UCSD-AML1 (cell line): Measurements from ENCODE around the gene ASPN.
"Not testable (repeated sequence)": the region's sequence is repeated elsewhere in the genome, so short reads cannot be mapped to it uniquely, and the experiment has no call there.

Experiments used
- DNase-seq: peaks from one replicate; lab custom pipeline; 2025; ENCODE audit not compliant: unreplicated experiment; lab: John Stamatoyannopoulos, UW

The ASPN gene

DNA sequence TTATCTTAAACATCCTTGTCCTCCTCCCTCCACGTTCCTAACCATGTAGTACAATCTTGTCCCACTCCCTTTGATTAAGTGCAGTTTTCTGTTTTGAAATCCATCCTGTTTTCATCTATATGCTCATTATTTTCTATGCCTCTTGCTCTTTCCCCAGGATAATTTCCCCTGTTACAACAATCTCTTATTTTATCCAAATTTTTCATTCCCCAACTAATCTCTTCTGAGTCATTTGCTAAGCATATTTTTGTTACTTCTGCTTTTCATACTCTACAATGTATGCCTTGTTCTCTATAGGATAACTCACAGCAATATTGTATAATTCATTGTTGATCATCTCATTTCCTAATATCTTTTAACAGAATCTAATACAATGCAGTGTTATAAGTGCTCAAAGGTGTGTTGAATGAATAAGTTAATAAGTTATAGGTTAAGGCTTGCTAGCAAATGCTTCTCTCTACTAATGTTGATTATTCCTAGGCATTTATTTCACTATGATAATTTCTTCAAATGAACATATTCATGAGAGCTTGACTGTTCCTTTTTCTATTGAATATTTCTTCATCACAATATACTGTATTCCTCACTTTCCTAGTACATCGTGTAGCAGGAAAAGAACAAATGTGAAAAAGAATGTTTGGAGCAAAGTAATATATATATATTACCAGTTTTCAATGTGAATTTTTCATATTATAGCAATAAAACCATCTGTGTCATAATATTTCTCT, 59.5 kb downstream of the ASPN start:
- DNase-seq: no peak

DNA sequence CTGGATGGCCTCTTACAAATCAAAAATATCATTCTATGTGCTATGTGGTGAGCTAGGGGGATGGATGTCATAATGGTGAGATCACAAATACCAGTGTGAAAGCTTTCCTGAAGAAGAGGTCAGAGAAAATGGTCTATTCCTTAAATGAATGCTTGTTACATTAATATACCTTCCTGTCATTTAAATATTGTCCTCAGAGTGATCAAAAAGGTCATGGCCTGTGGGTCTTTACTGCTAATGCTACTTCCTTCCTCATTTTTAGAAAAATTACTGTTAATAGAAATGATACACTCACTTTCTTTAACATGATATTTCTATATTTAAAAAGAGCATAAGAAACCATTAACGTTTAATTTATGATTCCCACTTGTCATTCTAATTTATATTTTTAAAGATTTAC, 67.7 kb downstream of the ASPN start:
- no peak for DNase-seq

DNA sequence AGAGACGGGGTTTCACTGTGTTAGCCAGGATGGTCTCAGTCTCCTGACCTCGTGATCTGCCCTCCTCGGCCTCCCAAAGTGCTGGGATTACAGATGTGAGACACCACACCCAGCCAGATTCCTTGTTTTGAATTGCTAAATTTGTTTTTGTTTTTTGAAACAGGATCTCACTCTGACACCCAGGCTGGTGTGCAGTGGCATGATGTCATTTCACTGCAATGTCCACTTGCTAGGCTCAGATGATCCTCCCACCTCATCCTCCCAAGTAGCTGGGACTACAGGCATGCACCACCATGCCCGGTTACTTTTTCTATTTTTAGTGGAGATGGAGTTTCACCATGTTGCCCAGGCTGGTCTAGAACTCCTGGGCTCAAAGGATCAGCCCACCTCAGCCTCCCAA, 71.1 kb downstream of the ASPN start:
- not testable (repeated sequence) for DNase-seq

DNA sequence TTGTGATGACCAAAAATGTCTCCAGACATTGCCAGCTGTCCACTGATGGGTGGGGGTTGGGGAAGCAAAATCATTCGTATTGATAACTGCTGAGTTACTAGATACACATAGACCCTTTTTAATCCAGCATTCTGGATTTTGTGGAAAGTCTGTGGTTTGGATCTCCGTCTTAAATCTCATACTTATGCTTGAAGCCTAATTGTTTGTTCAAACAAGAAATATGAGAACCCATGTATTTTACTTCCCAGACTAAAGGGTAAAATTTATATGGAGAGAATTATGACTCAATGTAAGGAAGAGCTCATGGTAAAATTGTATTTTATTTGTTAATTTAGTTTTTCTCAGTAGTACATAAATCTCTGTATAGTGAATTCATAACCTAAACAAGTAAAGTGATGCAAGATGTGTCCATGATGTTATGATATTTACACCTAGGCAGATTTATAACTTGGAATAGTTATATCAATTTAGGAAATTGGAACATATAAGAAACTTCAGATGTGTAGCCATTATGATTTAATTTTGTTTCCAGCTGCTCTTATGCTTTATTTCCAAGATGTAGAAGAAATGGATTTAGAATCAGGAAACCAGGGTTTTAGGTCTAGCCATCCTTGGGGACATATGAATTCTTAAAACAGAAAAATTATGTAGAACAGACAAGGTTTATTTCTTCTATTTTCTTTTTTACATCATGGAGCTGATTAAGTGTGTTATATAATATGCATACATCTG, 73.4 kb downstream of the ASPN start:
- no peak for DNase-seq

DNA sequence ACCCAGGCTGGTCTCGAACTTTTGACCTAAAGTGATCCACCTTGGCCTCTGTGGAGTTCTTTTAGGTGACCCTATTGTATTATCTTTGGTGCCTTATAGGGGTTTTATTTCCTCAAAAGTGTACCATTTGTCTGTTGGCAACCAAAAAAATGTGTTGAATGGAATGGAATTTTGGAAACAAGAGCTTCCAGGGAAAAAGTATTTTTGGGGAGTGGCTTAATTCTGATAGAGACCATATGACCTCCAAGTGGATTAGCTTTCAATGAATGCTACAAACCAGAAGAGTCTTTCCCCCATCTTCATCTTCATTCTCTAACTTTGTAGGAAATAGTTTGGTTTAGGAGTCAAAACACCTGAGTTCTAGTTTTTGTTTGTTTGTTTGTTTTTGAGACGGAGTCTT, 74.5 kb downstream of the ASPN start:
- DNase-seq: no peak

DNA sequence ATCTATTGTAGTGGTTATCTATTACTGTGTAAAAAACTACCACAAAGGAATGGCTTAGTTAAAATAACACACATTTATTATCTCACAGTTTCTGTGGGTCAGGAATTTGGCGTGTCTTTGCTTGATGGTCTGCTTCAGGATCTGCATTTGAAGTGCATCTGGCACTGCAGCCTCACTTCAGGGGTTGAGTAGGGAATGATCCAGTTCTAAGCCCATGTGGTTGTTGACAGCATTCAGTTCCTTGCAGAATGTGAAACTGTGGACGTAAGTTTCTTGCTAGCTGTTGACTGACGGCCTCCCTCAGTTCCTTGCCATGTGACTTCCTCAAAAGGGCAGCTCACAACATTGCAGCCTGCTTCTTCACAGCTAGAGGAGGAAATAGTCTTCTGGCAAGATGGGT, 75.8 kb downstream of the ASPN start:
- peak; percentile 44 for DNase-seq
